NT2/D1 (cell line): ENCODE results near the gene ARFGAP3.

Experiments
- DNase-seq: peaks from one replicate; pipeline ENCODE4 v3.0.0-alpha.2; 2011; ENCODE audit warnings: low read depth, low spot score
- H3K27me3 ChIP-seq: 2 replicates; pipeline ENCODE4 v1.6.0; 2011; ENCODE audit warnings: mild to moderate bottlenecking; ENCODE audit not compliant: insufficient read length, insufficient read depth
- H3K36me3 ChIP-seq: 2 replicates; pipeline ENCODE4 v1.6.1; 2011; ENCODE audit warnings: mild to moderate bottlenecking, low read length, mixed read lengths; ENCODE audit not compliant: insufficient read depth, insufficient read length
- H3K4me1 ChIP-seq: 2 replicates; pipeline ENCODE4 v1.5.1; 2011; ENCODE audit not compliant: insufficient read depth, insufficient read length
- H3K4me3 ChIP-seq: 2 replicates; pipeline ENCODE4 v1.5.1; 2011; ENCODE audit warnings: low read depth; ENCODE audit not compliant: insufficient read length
- H3K9ac ChIP-seq: 2 replicates; pipeline ENCODE4 v1.6.0; 2011; ENCODE audit warnings: low read depth; ENCODE audit not compliant: insufficient read length
- H3K9me3 ChIP-seq: 2 replicates; pipeline ENCODE4 v1.5.1; 2011; ENCODE audit warnings: mild to moderate bottlenecking, low read length; ENCODE audit not compliant: insufficient read depth
- SUZ12 ChIP-seq: IDR thresholded peaks from 2 replicates; pipeline ENCODE4 v1.6.1; 2011; ENCODE audit not compliant: insufficient read length, insufficient read depth; ENCODE audit errors: extremely low read depth
- YY1 ChIP-seq: IDR thresholded peaks from 2 replicates; pipeline ENCODE4 v1.6.1; 2011; ENCODE audit not compliant: insufficient read length, insufficient read depth
- ZNF274 ChIP-seq: IDR thresholded peaks from 2 replicates; pipeline ENCODE4 v1.6.1; 2011; ENCODE audit warnings: mild to moderate bottlenecking, low read depth, low read length

ARFGAP3 gene

DNA sequence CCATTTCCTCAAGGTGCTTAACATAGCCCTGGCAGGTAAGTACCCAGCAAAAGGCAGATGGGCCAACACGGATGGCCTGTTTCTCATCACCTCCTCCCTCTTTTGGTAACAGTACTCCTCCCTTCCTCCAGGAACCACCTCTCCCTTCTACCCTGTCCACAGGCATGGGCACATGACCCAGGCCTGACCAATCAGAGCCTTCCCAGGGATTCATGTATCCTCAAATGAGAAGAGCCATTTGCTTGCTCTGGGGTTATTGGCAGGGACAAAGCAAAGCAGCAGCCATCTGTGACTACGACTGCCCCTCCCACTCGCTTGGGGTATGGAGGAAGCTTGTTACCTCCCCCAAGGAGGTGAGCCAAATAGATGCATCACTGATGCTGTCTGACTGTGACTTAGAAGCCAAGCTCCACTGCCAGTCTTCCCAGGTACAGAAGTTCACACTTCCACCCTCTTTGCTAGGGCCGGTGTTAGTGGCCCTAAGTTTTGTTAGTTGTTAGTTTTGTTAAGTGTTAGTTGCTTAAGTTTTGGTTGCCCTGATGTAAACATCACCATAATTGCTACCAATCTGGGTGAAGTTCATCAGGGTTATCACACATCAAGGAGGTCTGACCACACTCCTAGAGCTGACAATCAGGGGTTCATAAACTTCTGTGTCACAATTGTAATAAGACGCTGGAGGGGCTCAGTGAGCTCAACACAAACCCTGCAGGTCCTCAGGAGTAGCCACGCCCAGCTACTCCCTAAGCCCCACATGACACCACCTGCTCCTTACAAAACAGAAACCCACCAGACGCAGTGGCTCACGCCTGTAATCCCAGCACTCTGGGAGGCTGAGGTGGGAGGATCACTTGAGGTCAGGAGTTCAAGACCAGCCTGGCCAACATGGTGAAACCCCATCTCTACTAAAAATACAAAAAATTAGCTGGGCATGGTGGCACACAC is 57.3 kb downstream of the ARFGAP3 start:
- TF ChIP-seq ZNF274 (no peak), SUZ12 (no peak), YY1 (no peak)
- no peak overlapping the region for H3K4me3 ChIP-seq
- peaks cover 41% of the 10 kb centered on the region for H3K36me3 ChIP-seq
- no peaks in the 10 kb centered on the region for H3K27me3 ChIP-seq
- no peak overlapping the region for H3K9ac ChIP-seq
- no peaks in the 10 kb centered on the region for H3K4me1 ChIP-seq
- H3K9me3 ChIP-seq = no peaks in the 10 kb centered on the region
- no peak for DNase-seq

GRCh38 chr22:42799061-42799460 is 58.0 kb downstream of the ARFGAP3 start:
- DNase-seq = no peak

GRCh38 chr22:42797011-42797410 is 60.1 kb downstream of the ARFGAP3 start:
- Histone ChIP-seq H3K9ac (no peak overlapping the region), H3K4me1 (no peaks in the 10 kb centered on the region)

More at GRCh38 chr22:42799061-42799460, 58.0 kb downstream of the ARFGAP3 start:
- H3K36me3 ChIP-seq = peaks cover 41% of the 10 kb centered on the region
- no peak overlapping the region for H3K4me3 ChIP-seq
- no peak overlapping the region for H3K9ac ChIP-seq
- no peaks in the 10 kb centered on the region for H3K9me3 ChIP-seq
- no peaks in the 10 kb centered on the region for H3K27me3 ChIP-seq
- TF ChIP-seq ZNF274 = no peak
- no peak for TF ChIP-seq YY1
- no peak for TF ChIP-seq SUZ12
- H3K4me1 ChIP-seq = no peaks in the 10 kb centered on the region

DNA sequence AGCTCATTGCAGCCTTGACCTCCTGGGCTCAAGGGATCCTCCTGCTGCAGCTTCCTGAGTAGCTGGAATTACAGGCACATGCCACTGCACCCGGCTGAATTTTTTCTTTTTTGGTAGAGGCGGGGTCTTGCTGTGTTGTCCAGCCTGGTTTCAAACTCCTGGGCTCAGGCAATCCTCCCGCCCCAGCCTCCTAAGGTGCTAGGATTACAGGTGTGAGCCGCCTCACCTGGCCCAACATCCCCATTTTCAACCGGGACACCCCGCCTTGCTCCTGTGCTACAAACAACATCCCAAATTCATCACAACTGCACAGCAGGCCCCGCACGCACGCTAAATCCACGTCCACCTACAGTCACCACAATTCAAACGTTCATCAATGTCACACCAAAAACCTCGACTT is 61.0 kb downstream of the ARFGAP3 start:
- TF ChIP-seq SUZ12 (no peak), ZNF274 (no peak), YY1 (no peak)
- DNase-seq = no peak
- Histone ChIP-seq H3K9me3 (no peaks in the 10 kb centered on the region), H3K27me3 (no peaks in the 10 kb centered on the region), H3K36me3 (peaks cover 28% of the 10 kb centered on the region), H3K4me1 (no peaks in the 10 kb centered on the region), H3K4me3 (no peak overlapping the region), H3K9ac (no peak overlapping the region)

More at GRCh38 chr22:42797011-42797410, 60.1 kb downstream of the ARFGAP3 start:
- H3K4me3 ChIP-seq = no peak overlapping the region
- no peaks in the 10 kb centered on the region for H3K27me3 ChIP-seq
- TF ChIP-seq YY1 (no peak), ZNF274 (no peak), SUZ12 (no peak)
- no peak for DNase-seq
- H3K36me3 ChIP-seq = peaks cover 35% of the 10 kb centered on the region
- no peaks in the 10 kb centered on the region for H3K9me3 ChIP-seq

- Histone ChIP-seq H3K9me3 (no peaks in the 10 kb centered on the region), H3K4me3 (no peak overlapping the region), H3K36me3 (peaks cover 21% of the 10 kb centered on the region), H3K9ac (no peak overlapping the region), H3K27me3 (no peaks in the 10 kb centered on the region), H3K4me1 (no peaks in the 10 kb centered on the region)
- TF ChIP-seq YY1 (no peak), ZNF274 (no peak), SUZ12 (no peak)
- DNase-seq = no peak
Observed at GRCh38 chr22:42794551-42795510, 62.2 kb downstream of the ARFGAP3 start.

GRCh38 chr22:42793848-42794405 is 63.1 kb downstream of the ARFGAP3 start:
- DNase-seq = no peak
- TF ChIP-seq ZNF274 = no peak
- TF ChIP-seq YY1 = no peak
- TF ChIP-seq SUZ12 = no peak

More at GRCh38 chr22:42793848-42794405, 63.1 kb downstream of the ARFGAP3 start:
- Histone ChIP-seq H3K4me1 (no peaks in the 10 kb centered on the region), H3K4me3 (no peak overlapping the region), H3K27me3 (no peaks in the 10 kb centered on the region), H3K9ac (no peak overlapping the region), H3K36me3 (peaks cover 12% of the 10 kb centered on the region), H3K9me3 (no peaks in the 10 kb centered on the region)
